Mucosa of stomach (tissue), 1 donor: ENCODE measurements around the gene SRSF2.
"Not testable (repeated sequence)": the region's sequence is repeated elsewhere in the genome, so short reads cannot be mapped to it uniquely, and the experiment has no call there.

Experiments
- H3K27me3 ChIP-seq: one replicate; pipeline ENCODE4 v1.7.0; 2013; ENCODE audit warnings: mild to moderate bottlenecking, low read length; ENCODE audit not compliant: control insufficient read depth, insufficient read depth
- H3K36me3 ChIP-seq: one replicate; pipeline ENCODE4 v1.7.0; 2013; ENCODE audit warnings: low read length; ENCODE audit not compliant: control insufficient read depth, insufficient read depth
- H3K4me1 ChIP-seq: one replicate; pipeline ENCODE4 v1.7.0; 2013; ENCODE audit warnings: mild to moderate bottlenecking, low read length; ENCODE audit not compliant: control insufficient read depth, insufficient read depth
- H3K4me3 ChIP-seq: one replicate; pipeline ENCODE4 v1.7.0; 2013; ENCODE audit warnings: low read length
- H3K9ac ChIP-seq: one replicate; pipeline ENCODE4 v1.7.0; 2013; ENCODE audit warnings: mild to moderate bottlenecking, low read length, moderate library complexity
- H3K9me3 ChIP-seq: one replicate; pipeline ENCODE4 v1.7.0; 2013; ENCODE audit warnings: mild to moderate bottlenecking, low read length, moderate library complexity; ENCODE audit not compliant: control insufficient read depth
- donor health status: Pancreatic carcinoma.

SRSF2 gene

DNA sequence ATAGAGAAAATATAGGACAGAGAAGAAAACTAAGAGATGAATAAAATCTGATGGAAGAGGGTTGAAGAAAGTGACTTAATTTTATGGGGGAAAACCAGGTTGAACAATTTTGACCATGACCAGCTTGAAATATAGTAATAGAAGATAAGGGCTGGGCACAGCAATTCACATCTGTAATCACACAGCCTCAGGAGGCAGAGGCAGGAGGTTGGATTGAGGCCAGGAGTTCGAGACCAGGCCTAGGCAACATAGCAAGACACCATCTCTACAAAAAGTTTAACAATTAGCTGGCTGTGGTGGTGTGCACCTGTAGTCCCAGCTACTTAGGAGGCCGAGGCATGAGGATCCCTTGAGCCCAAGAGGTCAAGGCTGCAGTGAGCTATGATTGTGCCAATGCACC is 35.1 kb downstream of the SRSF2 start:
- Histone ChIP-seq H3K4me3 (no peak overlapping the region), H3K4me1 (peaks cover 6% of the 10 kb centered on the region), H3K27me3 (no peaks in the 10 kb centered on the region), H3K9me3 (no peaks in the 10 kb centered on the region), H3K9ac (no peak overlapping the region), H3K36me3 (no peaks in the 10 kb centered on the region)

DNA sequence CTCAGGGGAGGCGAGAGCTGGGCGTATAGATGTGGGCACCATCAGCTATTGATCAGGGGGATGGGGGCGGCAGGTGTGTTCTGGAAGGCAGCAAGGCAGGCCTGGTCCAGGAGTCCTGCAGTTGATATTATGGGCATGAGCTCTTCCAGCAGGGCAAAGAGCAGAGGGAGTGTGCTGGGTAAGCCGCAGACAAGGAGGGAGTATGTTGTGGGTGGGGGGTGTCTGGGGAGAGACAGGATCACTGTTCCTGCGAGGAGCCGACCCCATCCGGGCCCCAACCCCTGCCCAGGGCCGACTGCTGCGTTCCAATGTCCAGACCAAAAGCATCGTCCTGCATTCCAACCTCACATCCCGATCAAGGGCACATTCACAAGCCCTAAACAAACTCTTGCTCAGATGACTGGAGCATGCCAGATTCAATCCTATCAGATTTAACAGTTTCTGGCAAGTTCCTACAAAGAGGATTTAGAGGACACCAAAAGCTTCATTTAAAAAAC is 35.6 kb downstream of the SRSF2 start:
- H3K9me3 ChIP-seq, result no peaks in the 10 kb centered on the region
- no peaks in the 10 kb centered on the region for H3K27me3 ChIP-seq
- peaks cover 6% of the 10 kb centered on the region for H3K4me1 ChIP-seq
- no peak overlapping the region for H3K4me3 ChIP-seq
- H3K36me3 ChIP-seq, result no peaks in the 10 kb centered on the region
- peak overlapping the region; percentile 49 for H3K9ac ChIP-seq

DNA sequence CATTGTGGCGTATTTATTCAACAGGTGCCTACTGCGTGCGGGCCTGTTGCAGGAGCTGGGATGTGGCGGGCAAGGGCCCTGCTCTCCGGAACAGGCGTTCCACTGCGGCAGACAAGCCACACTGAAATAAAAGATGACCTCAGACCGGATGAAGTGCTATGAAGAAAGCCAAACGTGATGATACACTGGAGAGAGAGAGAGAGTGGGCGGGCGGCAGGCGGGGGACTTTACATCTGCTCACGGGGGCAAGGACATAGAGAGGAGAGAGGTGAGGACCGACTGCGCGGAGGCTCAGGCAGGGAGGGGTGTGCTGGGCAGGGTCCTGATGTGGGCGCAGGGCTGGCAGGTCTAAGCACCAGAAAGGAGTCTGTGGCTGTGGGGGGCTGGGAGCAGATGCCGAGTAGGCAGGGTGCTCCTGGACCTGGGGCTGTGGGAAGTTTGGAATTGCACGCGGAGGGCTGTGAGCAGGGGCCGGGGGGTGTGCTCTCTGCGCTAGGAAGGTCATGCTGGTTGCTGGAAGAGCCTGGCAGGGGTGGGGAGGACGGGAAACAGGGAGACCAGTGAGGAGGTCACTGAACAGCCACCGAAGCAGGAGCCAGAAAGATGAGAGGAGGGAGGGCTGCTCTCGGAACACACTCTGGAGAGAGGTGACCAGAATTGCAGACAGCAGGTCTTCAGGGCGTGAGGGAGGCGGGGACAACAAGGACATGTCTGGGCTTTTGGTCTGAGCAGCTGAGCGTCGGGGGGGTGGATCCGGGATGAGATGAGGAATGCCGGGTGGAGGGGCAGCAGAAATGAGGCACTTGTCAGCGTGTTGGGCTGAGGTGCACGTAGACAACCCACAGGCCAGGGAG is 36.3 kb downstream of the SRSF2 start:
- no peaks in the 10 kb centered on the region for H3K27me3 ChIP-seq
- H3K4me1 ChIP-seq, result peaks cover 6% of the 10 kb centered on the region
- H3K36me3 ChIP-seq, result no peaks in the 10 kb centered on the region
- no peak overlapping the region for H3K4me3 ChIP-seq
- peak overlapping the region; percentile 49 for H3K9ac ChIP-seq
- no peaks in the 10 kb centered on the region for H3K9me3 ChIP-seq

DNA sequence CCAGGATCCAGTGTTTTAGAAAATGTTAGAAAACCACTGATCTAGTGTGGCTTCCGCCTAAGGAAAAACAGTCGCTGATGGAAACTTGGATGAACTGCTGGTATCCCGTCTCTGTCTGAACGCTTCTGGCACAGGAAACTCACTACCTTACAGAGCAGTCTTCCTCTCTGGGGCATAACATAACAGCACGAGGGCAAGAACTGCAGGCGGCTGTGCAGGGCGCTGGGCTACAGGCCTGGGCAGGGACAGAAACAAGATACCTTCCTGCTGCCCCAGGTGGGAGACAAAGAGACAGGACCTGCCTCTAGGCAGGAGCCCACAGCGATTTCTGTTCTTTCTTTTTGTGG is 36.9 kb downstream of the SRSF2 start:
- H3K4me1 ChIP-seq, result peaks cover 6% of the 10 kb centered on the region
- no peaks in the 10 kb centered on the region for H3K27me3 ChIP-seq
- peak overlapping the region; percentile 49 for H3K9ac ChIP-seq
- no peaks in the 10 kb centered on the region for H3K36me3 ChIP-seq
- H3K9me3 ChIP-seq, result no peaks in the 10 kb centered on the region
- H3K4me3 ChIP-seq, result no peak overlapping the region

DNA sequence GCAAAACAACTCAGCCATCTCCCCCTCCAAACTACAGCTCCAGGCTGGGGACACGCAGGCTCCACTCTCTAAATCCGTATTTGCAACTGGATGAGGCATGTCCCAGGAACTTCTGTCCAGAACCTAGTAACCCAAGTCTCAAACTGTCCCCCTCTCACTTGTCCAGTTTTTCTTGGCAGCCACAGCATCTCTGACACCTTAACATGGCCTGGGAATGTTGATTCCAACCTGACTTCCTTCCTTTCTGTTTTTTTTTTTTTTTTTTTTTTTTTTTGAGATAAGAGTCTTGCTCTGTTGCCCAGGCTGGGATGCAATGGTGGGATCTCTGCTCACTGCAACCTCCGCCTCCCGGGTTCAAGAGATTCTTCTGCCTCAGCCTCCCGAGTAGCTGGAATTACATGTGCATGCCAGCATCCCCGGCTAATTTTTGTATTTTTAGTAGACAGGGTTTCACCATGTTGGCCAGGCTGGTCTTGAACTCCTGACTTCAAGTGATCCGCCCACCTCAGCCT is 38.6 kb downstream of the SRSF2 start:
- H3K4me3 ChIP-seq, H3K4me1 ChIP-seq, H3K9me3 ChIP-seq, H3K27me3 ChIP-seq, H3K9ac ChIP-seq, H3K36me3 ChIP-seq: not testable (repeated sequence)

DNA sequence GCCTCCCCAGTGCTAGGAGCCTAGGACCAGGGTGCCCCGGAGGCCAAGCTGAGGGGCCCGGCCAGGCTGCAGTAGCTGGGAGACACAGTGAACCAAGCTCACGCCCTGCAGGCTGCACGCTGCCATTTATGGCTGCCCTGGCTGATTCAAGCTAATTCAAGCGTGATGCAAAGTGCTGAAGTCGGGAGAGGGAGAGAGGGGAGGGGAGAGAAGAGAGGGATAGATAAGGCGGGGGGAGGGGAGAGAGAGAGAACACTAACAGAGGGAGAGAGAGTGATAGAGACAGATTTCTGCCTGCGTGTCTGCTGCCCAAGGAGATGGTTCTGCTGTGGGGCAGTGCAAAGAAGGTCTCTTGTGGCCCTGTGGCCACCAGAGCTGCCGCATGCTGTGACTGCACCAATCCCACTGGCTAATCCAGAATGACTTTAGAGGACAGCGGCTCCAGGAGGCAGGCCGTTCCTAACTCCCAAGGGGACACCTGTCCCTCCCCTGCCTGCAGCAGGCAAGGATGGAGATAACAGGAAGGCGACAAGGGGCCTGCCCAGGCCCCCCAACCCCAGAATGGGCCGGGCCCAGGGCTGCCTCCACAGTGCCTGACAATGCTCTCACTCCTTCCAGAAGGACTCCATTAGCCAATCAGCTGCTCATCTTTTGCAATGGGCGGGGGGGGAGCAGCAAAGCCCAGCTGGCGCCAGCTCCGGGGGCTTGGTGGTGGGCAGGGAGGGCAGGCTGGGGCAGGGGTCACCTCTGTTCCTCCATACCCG is 39.2 kb downstream of the SRSF2 start:
- H3K4me1 ChIP-seq, result peaks cover 6% of the 10 kb centered on the region
- no peak overlapping the region for H3K9ac ChIP-seq
- H3K9me3 ChIP-seq, result no peaks in the 10 kb centered on the region
- H3K4me3 ChIP-seq, result no peak overlapping the region
- no peaks in the 10 kb centered on the region for H3K27me3 ChIP-seq
- no peaks in the 10 kb centered on the region for H3K36me3 ChIP-seq

DNA sequence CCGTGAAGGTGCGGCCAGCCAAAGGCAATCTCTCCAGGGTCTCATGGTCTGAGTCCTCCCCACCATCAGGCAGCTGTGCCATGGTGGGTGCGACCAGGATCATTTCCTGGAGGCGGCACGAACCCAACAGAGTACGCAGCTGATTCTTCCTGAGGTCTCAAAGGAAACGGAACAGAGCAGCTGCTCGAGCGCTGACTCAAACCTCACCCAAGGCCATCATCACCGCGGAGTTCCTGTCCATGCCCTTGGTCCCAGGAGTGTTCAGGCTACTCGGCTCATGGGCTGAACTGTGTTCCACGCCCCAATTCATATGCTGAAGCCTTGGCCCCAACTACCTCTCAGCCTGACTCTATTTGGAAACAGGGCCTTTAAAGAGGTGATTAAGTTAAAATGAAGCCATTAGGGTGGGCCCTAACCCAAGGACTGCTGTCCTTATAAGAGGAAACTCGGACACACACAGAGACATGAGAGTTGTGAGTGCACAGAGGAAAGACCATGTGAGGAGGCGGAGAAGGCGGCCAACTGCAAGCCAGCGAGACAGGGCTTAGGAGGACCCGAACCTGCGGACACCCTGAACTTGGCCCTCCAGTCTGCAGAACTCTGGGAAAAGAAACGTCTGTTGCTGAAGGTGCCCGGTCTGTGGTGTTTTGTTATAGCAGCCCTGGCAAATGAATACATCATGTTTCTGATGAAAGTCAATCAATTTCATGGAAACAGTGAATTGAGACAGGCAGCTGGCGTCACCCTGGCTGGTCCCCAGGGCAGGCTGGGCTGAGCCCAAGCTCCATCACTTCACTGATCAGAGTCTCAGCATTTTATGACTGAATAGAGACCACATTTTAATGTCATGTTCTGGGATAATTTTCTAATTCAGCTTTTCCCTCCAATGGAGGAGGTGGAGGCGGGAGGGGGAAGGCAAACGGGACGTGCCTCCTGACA is 40.1 kb downstream of the SRSF2 start:
- Histone ChIP-seq H3K9ac (no peak overlapping the region), H3K27me3 (no peaks in the 10 kb centered on the region), H3K36me3 (no peaks in the 10 kb centered on the region), H3K4me3 (no peak overlapping the region), H3K9me3 (no peaks in the 10 kb centered on the region), H3K4me1 (peaks cover 6% of the 10 kb centered on the region)

DNA sequence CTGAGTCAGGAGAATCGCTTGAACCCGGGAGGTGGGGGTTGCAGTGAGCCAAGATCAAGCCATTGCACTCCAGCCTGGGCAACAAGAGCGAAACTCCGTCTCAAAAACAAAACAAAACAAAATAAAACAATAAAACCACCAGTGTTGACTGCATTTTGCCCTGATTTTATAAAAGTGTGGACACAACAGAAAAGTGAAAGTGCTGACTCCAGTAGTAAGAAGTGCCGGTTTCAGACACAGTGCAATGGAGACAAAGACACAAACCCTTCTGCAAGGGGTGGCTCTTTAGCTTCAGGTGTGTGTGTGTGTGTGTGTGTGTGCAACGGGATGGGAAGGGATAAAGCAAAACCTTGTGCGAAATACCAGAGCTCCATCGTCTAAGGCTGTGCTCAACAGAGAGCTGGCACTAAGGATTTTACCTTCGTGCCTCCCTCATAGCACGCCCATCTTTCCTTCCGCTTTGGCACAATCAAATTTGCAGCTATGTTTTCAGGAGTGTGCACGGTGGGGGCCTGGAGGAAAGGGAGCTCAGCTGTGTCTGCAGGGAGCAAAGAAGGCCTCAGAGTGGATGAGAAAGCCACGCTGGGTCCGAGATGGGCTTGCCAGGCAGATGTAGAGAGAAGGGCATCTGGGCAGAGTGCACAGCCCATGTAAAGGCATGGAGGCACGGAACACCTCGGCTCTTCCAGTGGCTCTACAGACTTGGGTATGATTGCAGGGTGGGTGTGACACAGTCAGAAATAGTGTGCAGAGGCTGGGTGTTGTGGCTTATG is 41.9 kb downstream of the SRSF2 start:
- H3K4me3 ChIP-seq, result no peak overlapping the region
- no peaks in the 10 kb centered on the region for H3K4me1 ChIP-seq
- H3K27me3 ChIP-seq, result no peaks in the 10 kb centered on the region
- H3K9ac ChIP-seq, result no peak overlapping the region
- no peaks in the 10 kb centered on the region for H3K9me3 ChIP-seq
- H3K36me3 ChIP-seq, result no peaks in the 10 kb centered on the region

DNA sequence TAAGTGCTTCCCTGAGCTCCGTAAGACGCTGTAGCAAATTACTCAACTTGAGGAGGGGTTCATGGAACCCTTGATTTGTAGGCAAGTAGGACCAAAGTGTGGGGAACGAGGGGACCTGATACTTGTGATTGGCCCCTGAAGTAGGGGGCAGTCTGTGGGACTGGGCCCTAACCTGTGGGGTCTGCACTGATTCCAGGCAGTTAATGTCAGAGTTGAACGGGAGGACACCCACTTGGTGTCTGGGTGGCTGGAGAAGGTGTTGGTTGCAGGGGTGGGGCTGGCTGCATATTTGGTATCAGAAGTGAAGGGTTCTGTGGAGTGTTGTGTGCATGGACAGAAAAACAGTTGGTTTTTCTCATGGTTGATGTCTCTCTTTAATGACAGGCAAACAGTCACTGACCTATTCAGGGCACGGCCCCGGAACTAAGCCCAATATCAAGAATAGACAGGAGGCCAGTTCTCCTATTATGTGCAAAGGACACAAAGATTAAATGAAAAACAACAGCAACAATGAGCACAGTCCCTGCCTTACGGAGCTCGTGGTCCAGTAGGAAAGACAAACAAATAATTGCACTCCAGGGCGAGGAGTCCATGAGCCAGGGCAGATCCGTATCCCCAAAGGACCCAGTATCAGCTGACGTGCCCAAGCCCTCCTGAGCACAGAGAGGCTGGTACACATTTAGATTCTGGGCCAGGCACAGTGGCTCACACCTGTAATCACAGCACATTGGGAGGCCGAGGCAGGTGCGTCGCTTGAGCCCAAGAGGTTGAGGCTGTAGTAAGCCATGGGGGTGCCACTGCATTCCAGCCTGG is 45.5 kb downstream of the SRSF2 start:
- Histone ChIP-seq H3K4me1 (peaks cover 7% of the 10 kb centered on the region), H3K9me3 (no peaks in the 10 kb centered on the region), H3K4me3 (no peak overlapping the region), H3K9ac (no peak overlapping the region), H3K27me3 (no peaks in the 10 kb centered on the region), H3K36me3 (no peaks in the 10 kb centered on the region)

DNA sequence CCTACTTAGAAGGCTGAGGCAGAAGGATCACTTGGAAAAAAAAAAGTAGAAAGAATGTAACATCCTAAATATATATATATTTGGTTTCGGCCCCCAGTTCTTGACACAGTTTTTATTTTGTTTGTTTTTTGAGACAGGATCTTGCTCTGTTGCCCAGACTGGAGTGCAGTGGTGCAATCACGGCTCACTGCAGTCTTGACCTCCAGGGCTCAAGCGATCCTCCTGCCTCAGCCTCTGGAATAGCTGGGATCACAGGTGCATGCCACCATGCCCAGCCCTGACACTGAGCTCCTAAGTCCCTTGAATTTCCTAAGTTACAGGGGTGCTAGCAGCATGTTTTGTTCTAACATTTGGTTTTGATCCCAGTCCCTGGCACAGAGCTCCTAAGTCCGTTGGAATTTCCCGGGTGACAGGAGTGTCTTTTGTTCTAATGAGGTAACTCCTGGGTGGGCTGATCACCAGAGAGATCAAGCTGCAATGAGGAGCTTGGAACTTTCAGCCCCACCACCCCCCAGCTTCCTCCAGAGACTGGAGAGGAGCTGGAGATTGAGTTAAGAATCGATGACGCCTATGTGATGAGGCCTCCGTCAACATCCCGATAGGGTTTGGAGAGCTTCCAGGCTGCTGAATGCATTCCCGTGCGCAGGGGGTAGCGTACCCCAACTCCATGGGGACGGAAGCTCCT is 46.4 kb downstream of the SRSF2 start:
- no peaks in the 10 kb centered on the region for H3K9me3 ChIP-seq
- no peaks in the 10 kb centered on the region for H3K27me3 ChIP-seq
- H3K36me3 ChIP-seq, result no peaks in the 10 kb centered on the region
- no peak overlapping the region for H3K4me3 ChIP-seq
- H3K9ac ChIP-seq, result no peak overlapping the region
- H3K4me1 ChIP-seq, result peaks cover 8% of the 10 kb centered on the region
